Activated effector memory CD4-positive, alpha-beta T cell treated with Interleukin-2 at 50 U/mL for 16 hours (primary cell): Measurements from ENCODE around the gene NBAS.

Source experiments
- DNase-seq: peaks from one replicate; pipeline ENCODE4 v3.0.0-alpha.2; 2020

NBAS gene

DNA sequence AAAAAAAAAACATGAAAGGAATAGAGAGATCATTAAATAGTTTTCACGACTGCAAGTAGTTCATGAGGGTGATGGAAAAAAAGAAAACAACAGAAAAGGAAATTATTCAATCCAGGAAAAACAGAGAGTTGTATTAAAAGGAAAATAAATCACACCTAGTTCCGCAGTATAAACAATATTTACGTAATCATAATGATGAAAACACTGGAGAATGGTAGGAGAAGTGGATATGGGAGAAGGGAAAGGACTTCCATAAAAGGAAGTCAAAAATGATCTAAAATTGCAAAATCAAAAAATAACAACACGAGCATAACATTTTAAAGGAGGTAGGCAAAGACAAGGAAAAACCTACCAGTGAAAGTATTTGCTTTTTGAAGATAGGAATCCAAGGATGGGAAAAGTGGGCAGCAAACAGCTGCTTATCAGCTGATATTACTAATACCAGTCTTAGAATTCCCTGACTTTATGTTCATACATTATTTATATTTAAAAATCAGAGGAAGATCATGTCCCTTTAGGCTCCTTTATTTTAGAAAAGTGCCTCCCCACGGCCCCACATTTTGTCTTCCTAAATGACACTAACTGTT, 160.8 kb downstream of the NBAS start:
- DNase-seq = no peak

DNA sequence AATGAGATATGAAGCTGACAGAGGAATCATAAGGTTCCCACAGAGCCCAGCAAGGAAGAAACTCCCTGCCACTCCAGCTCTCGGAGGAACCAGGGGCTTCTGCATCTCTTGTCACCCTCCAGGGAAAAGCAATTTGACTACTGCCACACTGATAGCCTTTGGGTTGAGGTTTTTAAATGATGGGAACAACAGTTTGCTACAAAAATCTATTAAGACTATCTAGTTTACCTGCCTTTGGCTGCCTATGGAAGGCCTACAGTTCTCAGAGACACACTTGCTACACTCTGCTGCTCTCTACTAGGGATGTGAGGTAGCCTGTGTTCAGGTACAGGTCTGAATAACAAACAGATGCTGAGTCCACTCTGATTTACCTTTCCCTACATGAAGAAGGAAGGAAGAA, 161.9 kb downstream of the NBAS start:
- no peak for DNase-seq

DNA sequence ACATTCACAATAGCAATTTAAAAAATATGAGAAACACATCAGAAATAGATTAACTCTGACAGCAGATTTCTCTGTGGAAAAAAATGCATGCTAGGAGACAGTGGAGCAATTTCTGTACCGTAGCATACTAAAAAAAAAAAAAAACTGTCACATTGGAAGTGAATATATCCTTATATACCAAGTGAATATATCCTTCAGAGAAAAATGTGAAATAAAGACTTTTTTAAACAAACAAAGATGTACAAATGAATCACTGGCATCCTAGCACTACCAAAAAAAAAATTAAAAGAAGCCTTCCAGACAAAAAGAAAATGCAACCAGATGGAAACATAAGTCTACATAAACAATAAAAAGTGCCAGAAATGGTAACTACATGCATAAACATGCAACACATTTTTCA, 169.4 kb downstream of the NBAS start:
- no peak for DNase-seq

DNA sequence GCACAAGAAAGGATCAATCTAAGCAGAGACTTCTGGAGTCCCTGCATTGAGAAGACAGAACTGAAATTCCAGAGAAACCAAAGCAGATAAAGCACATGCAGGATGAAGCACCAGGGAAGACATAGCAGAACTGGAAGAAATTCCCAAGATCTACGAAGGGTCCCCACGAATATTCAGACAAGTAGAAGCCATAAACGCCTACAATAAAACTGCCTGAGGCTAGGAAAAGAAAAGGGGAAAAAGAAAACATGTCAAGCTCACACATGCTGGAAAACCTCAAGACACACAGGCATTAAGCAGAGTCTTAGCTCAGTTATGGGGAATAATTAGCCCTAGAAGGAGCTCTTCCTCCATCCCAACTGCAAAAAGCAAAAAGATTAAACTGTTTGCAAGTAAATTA, 171.2 kb downstream of the NBAS start:
- DNase-seq = no peak

DNA sequence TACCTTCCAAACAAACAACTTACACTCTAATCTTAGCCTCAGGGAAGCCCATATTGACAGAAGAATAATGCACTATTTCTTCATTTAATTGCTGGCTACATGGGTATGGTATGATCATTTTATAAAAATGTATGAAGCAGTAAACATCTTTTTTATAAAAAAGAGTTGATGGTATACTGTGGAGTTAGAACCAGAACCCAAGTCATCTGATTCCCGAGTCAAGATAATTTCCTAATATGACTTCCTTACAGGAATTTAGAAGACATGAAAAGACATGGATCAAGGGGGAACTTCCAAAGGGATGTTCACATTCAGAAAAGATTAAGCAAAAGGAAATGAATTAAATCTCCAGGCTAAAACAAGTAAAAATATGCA, 171.8 kb downstream of the NBAS start:
- DNase-seq = no peak

DNA sequence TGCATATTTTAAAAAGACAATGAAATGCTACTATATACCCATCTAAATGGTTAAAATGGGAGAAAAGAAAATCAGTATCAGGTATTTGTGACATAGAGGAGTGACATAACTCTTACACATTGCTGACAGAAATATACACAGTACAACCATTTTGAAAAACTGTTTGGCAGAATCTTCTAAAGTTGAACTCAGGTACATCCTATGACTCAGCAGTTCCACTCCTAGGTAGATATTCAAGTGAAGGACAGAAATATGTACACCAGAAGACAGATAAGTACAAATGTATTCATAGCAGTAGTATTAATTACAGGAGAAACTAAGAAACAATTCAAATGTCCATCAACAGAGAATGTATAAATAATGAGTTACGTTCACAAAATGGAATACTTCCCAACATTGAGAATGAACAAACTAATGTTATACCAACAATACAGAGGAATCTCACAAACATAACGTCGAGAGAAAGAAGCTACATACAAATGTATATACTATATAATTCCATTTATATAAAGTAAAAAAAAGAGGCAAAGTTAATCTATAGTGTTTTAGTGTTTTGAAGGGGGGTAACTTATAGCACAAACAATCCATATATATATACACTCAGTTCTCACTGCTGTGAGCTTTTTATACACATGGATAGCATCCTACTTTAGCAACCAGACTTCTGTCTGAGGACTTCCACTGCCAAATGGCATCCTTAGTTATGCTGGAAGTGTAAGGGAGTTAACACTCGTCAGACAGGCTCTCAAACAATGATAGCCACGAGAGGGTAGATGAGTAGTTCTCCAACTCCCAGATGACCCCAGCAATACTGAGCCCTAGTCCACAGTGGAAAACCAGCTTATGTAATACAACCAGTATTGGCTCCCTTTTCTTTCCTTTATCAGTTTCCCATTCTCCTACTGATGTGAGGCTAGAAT, 172.5 kb downstream of the NBAS start:
- no peak for DNase-seq

DNA sequence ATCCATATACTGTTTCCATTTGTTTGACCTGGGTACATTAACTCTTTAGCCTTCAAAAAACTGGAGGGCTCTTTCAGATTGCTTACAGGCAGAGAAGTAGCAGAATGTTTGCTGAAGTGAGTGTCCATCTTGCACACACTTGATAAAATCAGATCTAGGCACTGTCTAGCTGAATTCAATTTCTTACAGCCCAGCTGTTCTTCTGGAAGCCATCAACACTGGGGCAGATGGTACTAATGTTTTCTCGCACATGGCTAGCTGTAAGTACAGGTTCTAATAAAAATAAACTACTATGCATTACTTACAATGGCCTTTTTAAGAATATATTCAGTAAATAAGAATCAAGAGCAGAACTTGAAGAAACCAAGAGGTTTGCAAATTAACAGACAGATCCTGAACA, 175.9 kb downstream of the NBAS start:
- no peak for DNase-seq

DNA sequence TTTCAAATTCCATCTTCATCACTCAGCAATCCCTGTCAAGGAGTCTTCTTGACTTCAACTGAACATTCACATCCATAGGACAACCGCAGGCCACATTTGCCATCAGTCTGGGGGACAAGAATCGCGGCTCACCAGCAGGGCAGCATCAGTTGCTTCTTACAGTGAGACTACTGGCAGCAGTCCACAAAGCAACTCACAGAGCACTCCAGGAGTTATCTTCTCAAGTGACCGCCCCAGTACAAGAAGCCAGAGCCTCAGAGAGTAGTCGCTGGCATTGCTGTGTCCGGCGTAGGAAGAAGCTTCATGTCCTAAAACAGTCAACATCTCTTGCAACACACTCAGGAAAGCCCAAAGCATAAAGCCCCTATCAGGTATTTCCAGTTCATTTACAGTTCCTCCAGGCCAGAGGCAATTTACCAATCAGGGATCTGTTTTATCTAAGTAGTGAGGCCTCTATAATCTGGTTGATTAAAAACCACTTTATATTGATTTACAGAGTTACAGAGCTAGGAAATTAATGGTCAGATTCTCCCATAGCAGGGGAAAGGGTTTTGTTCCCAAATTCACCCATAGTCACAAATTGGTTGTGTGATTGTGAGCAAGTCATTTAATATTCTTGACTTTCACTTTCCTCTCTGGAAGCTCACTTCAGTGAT, 177.3 kb downstream of the NBAS start:
- DNase-seq = no peak

DNA sequence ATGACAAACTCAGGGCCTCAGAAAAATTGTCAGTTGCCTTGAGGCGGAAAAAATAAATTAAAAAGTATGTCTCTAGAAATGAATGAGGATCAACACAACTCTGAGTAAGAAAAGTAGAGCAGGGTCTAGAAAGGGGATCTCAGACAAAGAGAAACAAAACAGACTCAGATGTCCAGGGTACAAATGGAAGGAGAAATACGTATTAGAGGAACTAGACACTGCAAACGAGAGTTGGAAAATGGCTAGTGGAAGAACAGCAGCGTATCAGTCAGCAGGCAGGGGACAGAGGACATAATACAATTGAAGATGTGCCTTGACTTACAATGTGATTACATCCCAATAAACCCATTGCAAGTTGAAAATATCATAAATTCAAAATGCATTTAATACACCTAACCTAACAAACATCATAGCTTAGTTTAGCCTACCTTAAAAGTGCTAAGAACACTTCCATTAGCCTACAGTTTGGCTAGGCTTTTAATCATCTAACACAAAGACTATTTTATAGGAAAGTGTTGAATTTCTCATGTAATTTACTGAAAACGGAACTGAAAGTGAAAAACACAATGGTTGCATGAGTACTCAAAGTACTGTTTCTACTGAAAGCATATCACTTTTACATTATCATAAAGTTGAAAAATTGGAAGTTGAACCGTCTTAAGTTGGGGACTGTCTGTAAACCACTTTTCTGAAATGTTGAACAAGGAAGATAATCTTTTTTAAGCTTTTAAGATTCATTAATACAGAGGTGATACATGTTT, 182.8 kb downstream of the NBAS start:
- no peak for DNase-seq

DNA sequence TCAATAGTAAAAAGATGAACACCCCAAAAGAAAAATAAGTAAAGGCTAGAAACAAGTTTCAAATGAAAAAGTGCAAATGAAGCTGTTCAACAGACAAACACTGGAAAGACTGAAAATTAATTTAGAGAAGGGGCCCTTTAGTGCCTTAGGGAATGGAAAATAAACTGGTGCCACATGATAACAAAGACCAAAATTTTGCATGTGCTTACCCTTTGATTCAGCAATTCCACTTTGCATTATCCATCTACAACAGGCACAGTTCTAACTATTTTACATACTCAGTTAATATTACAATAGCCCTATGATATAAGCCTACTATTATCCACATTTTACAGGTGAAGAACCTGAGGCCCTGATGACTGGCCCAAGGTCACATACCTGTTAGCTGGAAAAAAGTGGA, 183.9 kb downstream of the NBAS start:
- DNase-seq = no peak

DNA sequence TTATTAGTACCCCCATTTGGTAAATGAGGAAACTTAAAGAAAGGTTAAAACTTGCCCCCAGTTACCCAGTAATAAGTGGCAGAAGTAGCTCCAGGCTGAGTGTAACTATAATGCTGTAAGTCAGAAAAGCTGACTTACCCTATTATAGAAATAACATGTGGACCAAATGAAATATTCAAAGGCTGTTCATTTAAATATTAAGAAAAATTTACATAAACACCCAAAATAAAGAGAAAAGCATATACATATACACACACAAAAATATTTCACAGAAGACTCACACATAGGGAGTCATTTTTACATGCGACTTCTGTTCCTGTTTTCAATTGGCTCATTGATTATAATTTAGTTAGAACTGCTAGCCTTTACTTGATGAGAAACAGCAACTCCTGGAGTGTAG, 189.1 kb downstream of the NBAS start:
- no peak for DNase-seq

DNA sequence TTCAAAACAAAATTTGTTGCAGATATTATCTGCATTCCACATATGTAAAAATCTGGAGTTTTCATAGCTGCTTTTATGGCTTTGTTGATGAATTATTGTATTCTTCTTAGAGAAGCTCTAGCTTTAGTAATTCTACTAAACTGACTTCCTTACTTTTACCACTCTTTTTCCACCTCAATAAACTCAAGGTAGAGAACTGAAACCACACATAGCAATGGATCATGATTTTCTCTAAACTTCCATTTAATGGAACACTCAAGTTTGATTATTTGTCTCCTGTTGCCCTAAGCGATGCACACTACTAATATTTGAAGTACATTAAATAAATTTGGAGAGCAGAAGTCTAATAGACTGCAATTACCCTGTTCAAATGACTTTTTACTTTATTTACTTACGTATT, 192.0 kb downstream of the NBAS start:
- no peak for DNase-seq

DNA sequence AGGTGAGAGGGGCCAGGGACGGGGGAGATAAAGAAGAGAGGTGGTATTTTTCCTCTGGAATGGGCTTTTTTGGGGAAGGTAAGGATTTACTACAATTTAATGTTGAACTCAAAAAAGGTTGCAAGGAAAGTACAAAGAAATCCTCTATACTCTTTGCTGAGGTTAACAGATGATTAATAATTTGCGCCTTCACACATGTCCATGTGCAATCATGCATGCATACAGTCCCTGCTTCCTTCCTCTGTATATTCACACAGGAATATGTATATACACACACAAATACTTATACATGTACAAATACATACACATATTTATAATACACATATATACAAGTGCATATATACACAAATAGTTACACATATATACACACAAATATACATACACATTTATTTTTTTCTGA, 193.4 kb downstream of the NBAS start:
- DNase-seq = no peak

DNA sequence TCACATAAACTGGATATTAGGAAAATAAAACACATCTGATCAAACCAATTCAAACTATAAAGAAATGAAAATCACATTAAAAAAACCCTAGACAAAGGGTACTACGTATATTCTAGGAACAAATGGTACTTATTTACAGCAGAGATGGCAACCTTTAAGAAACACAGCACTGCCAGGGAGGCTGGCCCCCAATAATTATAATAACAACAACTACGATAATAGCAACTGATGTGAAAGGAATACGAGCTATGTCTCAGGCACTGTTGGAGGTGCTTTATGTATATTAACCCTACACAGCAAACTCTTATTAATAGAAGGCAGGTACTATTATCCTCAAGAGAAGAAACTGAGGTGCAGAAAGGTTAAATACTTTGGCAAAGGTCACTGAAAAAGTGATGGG, 193.9 kb downstream of the NBAS start:
- DNase-seq = no peak

DNA sequence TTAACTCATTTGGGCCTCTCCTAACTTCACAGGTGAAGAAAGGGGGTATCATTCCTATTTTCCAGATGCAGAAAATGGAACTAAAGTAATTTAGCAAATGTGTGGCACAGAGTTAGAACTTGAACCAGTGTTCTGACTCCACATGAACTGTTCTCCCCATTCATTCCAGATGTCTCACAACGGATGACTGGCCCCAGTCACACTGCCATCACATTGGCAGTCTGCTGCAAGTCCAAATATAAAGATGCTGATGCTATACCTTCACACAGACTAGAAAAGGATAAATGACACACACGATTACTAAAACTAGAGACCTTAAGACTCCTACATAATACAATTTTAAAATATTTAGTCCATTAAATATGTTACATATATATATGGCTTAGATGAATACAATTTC, 195.7 kb downstream of the NBAS start:
- DNase-seq = no peak

DNA sequence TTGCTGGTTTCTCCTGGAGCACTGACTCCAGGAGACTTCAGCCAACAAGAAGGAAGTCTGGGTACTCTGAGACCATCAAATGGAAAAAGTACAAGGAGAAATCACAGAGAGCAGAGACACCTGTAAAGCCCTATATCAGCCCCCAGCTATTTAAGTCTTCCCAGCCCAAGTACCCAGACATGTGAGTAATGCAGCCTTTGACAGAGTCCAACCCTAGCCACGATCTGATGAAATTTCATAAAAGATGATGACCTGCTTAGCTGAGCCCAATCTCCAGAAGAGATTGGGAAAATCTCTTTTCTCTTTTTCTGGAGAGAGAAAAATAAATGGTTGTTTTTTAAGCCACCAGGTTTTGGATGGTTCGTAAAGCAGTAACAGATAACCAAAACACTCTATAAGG, 196.6 kb downstream of the NBAS start:
- DNase-seq = no peak

DNA sequence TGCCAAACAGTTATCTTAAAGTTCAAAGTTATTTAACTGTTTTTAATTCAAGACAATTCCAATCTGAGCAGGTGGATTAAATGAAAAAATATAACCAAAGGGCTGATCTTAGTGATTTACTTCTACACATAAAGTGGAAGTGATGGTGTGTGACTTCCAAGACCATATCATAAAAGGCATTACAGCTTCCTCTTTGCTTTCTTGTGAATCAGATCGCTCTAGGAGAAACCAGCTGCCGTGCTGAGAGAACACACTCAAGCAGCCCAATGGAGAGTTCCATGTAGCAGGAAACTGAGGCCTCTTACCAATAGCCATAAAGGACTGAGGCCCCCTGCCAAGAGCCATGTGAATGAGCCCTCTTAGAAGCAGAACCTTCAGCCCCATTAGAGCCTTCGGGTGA, 197.4 kb downstream of the NBAS start:
- no peak for DNase-seq

DNA sequence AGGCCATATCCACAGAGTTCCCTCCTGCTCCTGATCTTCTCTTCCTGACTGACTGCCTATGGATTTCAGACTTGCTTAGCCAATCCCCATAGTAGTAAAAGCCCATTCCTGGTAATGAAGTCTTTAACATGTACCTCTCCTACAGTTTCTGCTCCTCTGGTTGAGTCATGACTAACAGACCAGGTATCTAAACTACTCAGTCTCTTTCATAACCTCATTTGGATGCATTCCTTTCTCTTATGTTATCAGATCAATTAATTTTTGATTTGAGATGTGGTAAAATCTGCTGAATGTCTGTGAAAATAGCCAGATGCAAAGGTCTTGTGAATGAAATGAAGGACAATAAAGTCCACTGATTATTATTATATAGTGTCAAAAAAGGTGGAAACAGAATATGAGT, 198.0 kb downstream of the NBAS start:
- no peak for DNase-seq

DNA sequence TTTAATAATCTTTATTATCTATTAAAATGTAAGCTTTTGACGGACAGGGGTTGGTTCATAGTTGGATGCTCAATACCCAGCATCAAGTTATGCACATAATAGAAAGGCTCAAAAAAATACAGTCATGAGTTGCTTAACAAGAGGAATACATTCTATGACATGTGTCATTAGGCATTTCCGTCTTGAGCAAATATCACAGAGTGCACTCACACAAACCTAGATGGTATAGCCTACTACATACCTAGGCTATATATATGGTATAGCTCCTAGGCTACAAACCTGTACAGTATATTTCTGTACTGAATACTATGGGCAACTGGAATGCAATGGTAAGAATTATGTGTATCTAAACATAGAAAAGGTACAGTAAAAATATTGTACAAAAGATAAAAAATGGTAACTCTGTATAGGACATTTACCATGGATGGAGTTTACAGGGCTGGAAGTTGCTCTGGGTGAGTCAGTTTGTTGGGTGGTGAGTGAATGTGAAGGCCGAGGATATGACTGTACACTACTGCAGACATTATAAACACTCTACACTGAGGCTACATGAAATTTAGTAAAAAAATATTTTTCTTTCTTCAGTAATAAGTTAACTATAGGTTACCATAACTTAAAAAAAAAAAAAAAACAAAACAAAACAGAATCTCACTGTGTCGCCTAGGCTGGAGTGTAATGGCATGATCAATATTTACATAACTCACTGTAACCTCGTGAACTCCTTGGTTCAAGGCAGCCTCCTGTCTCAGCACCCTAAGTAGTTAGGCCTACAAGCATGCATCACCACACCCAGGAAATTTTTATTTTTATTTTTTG, 201.2 kb downstream of the NBAS start:
- DNase-seq = no peak

DNA sequence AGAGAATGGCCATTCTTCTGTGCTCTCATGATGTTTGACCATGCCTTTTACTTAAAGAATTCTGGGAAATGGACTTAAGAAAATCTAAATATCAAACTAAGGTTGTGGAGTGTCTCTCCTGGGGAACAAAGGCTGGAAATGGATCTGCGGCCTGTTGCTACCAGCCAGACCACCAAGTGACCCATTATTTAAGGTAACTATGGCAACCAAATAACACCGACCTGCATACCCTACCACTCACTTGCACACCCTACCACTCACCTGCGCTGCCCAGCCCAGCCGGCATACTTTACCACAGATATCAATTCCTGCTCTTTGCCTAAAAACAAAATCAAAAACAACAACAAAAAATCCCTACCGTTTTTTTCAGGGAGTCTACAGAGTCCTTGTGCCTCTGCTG, 203.2 kb downstream of the NBAS start:
- DNase-seq = no peak

DNA sequence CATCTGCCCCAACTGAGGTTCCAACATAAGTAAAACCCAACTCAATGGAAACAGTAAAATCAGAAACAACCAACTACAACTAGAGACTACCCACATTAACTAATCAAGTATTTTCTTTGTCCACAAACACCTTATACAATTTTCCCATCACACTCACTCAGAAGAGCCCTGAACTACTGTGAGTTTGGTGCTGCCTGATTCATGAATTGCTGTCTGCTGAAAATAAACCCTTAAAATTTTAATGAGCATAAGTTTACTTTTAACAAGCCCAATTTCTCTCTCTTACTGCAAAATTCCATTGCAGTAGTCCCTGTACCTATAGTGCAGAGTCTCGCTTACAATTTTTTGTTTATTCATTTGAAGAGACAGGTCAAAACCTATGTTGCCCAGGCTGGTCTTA, 203.9 kb downstream of the NBAS start:
- DNase-seq = no peak

DNA sequence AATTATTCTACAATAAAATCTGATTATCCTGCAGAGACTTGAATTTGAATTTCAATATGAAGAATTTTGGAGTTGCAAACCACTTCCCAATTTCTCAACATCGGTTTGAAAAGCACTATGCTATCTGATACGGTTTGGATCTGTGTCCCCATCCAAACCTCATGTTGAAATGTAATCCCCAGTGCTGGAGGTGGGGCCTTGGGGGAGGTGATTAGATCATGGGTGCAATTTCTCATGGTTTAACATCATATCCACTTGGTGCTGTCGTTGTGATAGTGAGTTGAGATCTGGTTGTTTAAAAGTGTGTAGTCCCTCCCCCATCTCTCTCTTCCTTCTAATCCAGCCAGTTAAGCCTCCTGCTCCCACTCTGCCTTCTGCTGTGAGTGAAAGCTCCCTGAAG, 205.7 kb downstream of the NBAS start:
- DNase-seq = no peak
